ENCODE measurements around the gene MED12L. TPM values are rescaled to one million over a fixed set of nuclear protein-coding genes. Genes with fewer than 3 reads are reported as not detected.

Gene MED12L
- total RNA-seq, 1 experiment from 2014 or later, result 14.9 TPM

GRCh38 chr3:151428386-151428785, 342.9 kb downstream of the MED12L start:
- Histone ChIP-seq H4K91ac (ENCODE audit: insufficient read length, low read depth, low read length) (no peak overlapping the region), H3K4ac (ENCODE audit: low read depth, low read length) (no peak overlapping the region), H3K14ac (ENCODE audit: insufficient read depth, low read length) (no peak overlapping the region), H4K20me1 (ENCODE audit: control insufficient read depth, insufficient read depth, insufficient read length) (no peaks in the 10 kb centered on the region), H2AK5ac (ENCODE audit: insufficient read length, low read length) (no peak overlapping the region), H3K27ac (ENCODE audit: insufficient read length, low read depth, low read length) (no peak overlapping the region), H2BK20ac (ENCODE audit: low read depth, low read length, poor library complexity, severe bottlenecking) (no peak overlapping the region), H2BK15ac (ENCODE audit: low read depth, low read length) (no peak overlapping the region), H3K9ac (ENCODE audit: extremely low read depth, insufficient read length, low read length) (no peak overlapping the region), H3K23ac (ENCODE audit: insufficient read length, low read depth, low read length) (no peak overlapping the region), H2BK12ac (ENCODE audit: insufficient read length, low read depth, low read length) (no peak overlapping the region), H3T11ph (ENCODE audit: low read length) (no peak overlapping the region), H2AFZ (ENCODE audit: low read length) (no peak overlapping the region), H3K79me1 (ENCODE audit: insufficient read depth, low read depth, low read length, poor library complexity, severe bottlenecking) (no peaks in the 10 kb centered on the region), H3K18ac (ENCODE audit: insufficient read length, low read depth, low read length) (no peak overlapping the region), H3K4me2 (ENCODE audit: insufficient read depth, insufficient read length, low read length) (no peak overlapping the region), H3K23me2 (ENCODE audit: insufficient read length, low read depth, low read length, poor library complexity, severe bottlenecking) (no peaks in the 10 kb centered on the region), H3K4me1 (ENCODE audit: insufficient read depth, low read length) (peaks cover 11% of the 10 kb centered on the region; the same call in 1 of the 2 replicates), H2BK5ac (ENCODE audit: insufficient read length, low read length) (no peak overlapping the region), H3K79me2 (ENCODE audit: insufficient read depth, low read length) (no peaks in the 10 kb centered on the region), H3K56ac (ENCODE audit: insufficient read length, low read depth, low read length) (no peak overlapping the region), H3K9me3 (ENCODE audit: control insufficient read depth, low read depth, low read length) (no peaks in the 10 kb centered on the region), H3K27me3 (ENCODE audit: insufficient read depth, low read length) (no peaks in the 10 kb centered on the region; the same call in 1 of the 2 replicates), H4K8ac (replicated peaks; ENCODE audit: insufficient read length, low read depth, low read length) (no peak overlapping the region), H4K5ac (ENCODE audit: insufficient read length, low read depth, low read length) (no peak overlapping the region), H2BK120ac (ENCODE audit: low read depth, low read length, poor library complexity, severe bottlenecking) (no peak overlapping the region)
- H3K4me1 Mint-ChIP-seq, result peaks cover 33 to 34% of the 10 kb centered on the region in 2 experiments
- TF ChIP-seq CTCF (conservative IDR thresholded peaks at IDR 0.05), result no peak
- peaks cover 0 to 5% of the 10 kb centered on the region in 2 experiments; a peak in 3 of 5 replicates for H3K9me3 Mint-ChIP-seq
- DNase-seq, result no peak
- H3K36me3 Mint-ChIP-seq (ENCODE audit: insufficient read depth in 1 of 3, low read depth in 3 of 3), result peaks cover 10 to 26% (median 15%) of the 10 kb centered on the region in 3 experiments
- H3K27ac Mint-ChIP-seq, result no peak overlapping the region
- no peak overlapping the region for H3K4me3 Mint-ChIP-seq
- no peaks in the 10 kb centered on the region; the same call in none of the 2 replicates for H3K27me3 Mint-ChIP-seq (ENCODE audit: low read depth)
- WGBS (ENCODE audit: extremely low coverage, insufficient read length, low lambda C conversion rate), result no CpG with 5 or more reads among the region's 2 CpGs

Measured in H9 (cell line).